ENCODE results near the gene SLC37A2. TPM values are rescaled to one million over a fixed set of nuclear protein-coding genes. Genes with fewer than 3 reads are reported as not detected.
"Not testable (repeated sequence)": the region's sequence is repeated elsewhere in the genome, so short reads cannot be mapped to it uniquely, and the experiment has no call there.

The SLC37A2 gene
- total RNA-seq, 1 donor = 1.7 TPM

GRCh38 chr11:125049164-125049792 lies 13.8 kb upstream of the SLC37A2 start:
- TF ChIP-seq CTCF (IDR thresholded peaks at IDR 0.05; ENCODE audit: insufficient read depth, low read depth, low read length) = no peak
- no peak for DNase-seq (ENCODE audit: low read depth)
- H3K4me3 ChIP-seq (ENCODE audit: low read depth, low read length) = no peak overlapping the region

GRCh38 chr11:125052047-125052446 lies 11.1 kb upstream of the SLC37A2 start:
- no peak for DNase-seq (ENCODE audit: low read depth)
- no peak for TF ChIP-seq CTCF (IDR thresholded peaks at IDR 0.05; ENCODE audit: insufficient read depth, low read depth, low read length)
- no peak overlapping the region for H3K4me3 ChIP-seq (ENCODE audit: low read depth, low read length)

DNA sequence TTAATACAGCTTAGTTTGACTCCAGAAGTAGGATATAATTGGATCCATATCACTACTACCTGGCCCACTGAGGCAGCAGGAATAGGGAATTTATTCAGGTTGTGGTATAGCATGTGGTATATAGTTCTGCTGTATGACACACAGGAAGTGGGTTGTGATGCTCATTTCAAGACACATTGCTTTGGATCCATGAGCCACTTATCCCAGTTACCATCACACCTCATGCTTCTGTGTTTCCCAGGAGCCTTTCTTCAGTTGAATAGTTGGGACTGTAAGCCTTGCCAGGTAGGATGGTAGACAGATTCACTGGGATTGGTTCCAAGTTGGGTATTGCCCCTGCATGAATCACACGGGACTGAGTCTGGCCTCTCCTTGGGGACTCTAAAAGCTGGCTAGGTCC lies 9.9 kb upstream of the SLC37A2 start:
- DNase-seq (ENCODE audit: low read depth) = no peak
- no peak for TF ChIP-seq CTCF (IDR thresholded peaks at IDR 0.05; ENCODE audit: insufficient read depth, low read depth, low read length)
- no peak overlapping the region for H3K4me3 ChIP-seq (ENCODE audit: low read depth, low read length)

DNA sequence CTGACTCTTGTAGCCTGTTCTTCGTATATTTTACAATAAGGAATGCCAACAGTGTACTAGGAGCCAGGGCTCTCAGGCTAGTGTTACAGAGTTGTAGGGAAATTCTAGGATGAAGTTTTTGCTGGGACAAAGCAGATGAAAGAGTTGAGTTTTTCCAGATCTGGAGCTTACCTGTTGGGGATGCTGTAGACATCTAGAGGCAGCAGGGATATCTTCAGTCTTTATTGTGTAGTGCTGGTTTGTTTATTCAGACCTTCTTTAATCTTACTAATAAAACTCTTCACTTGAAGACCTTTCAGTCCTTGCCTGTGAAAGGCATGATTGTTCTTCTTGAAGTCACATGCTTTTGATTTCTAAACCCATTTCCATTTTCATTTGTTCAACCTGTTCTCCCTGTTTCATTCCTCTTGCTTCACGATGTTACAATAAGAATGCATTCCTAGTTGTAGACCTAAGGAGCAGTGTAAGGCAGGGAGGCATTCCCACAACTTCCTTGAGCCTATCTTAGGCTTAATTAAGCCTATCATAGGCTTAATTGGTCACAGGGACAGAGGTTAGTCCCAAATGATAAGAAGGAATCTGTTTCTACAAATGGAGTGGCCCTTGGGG lies 7.9 kb upstream of the SLC37A2 start:
- DNase-seq (ENCODE audit: low read depth) = no peak
- TF ChIP-seq CTCF (IDR thresholded peaks at IDR 0.05; ENCODE audit: insufficient read depth, low read depth, low read length) = no peak

DNA sequence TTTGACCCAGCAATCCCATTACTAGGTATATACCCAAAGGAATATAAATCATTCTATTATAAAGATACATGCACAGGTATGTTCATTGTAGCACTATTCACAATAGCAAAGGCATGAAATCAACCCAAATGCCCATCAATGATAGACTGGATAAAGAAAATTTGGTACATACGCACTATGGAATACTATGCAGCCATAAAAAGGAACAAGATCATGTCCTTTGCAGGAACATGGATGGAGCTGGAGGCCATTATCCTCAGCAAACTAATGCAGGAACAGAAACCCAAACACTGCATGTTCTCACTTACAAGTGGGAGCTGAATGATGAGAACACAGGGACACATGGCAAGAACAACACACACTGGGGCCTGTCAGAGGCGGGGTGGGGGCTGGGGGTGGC lies 7.0 kb upstream of the SLC37A2 start:
- DNase-seq (ENCODE audit: low read depth); H3K4me3 ChIP-seq (ENCODE audit: low read depth, low read length): not testable (repeated sequence)

More for the DNA sequence above, 7.9 kb upstream of the SLC37A2 start:
- no peak overlapping the region for H3K4me3 ChIP-seq (ENCODE audit: low read depth, low read length)

- no peak for TF ChIP-seq CTCF (IDR thresholded peaks at IDR 0.05; ENCODE audit: insufficient read depth, low read depth, low read length)
- no peak overlapping the region for H3K4me3 ChIP-seq (ENCODE audit: low read depth, low read length)
- DNase-seq (ENCODE audit: low read depth) = no peak
Observed at GRCh38 chr11:125056931-125057692, 6.0 kb upstream of the SLC37A2 start.

GRCh38 chr11:125057693-125058016 lies 5.5 kb upstream of the SLC37A2 start:
- no peak overlapping the region for H3K4me3 ChIP-seq (ENCODE audit: low read depth, low read length)
- TF ChIP-seq CTCF (IDR thresholded peaks at IDR 0.05; ENCODE audit: insufficient read depth, low read depth, low read length) = no peak
- DNase-seq (ENCODE audit: low read depth) = no peak

Measured in fibroblast of villous mesenchyme (primary cell).